GM13976 (cell line): ENCODE results near the gene ZNF181.

Experiments
- DNase-seq: peaks from one replicate; pipeline ENCODE4 v3.0.0; 2012; ENCODE audit warnings: low spot score
- CTCF ChIP-seq: IDR thresholded peaks from 2 replicates; pipeline ENCODE4 v1.5.1; 2012; ENCODE audit warnings: borderline replicate concordance, mild to moderate bottlenecking; ENCODE audit not compliant: insufficient read depth; ENCODE audit errors: extremely low read depth, missing control alignments, control extremely low read depth
- in situ Hi-C: fragments of 300-500 bp; cut with MboI; formaldehyde crosslinking; loops from one replicate; pipeline ENCODE4 v1.12.0; 2022; ENCODE audit warnings: low sequenced_read_pairs, mixed read lengths, inconsistent platforms; ENCODE audit not compliant: unreplicated experiment

Gene ZNF181

GRCh38 chr19:34707661-34708060, 26.4 kb upstream of the ZNF181 start:
- no peak for TF ChIP-seq CTCF
- in situ Hi-C loops: no loop called here
- DNase-seq: no peak

GRCh38 chr19:34711890-34712289, 22.2 kb upstream of the ZNF181 start:
- no peak for DNase-seq
- no peak for TF ChIP-seq CTCF
- in situ Hi-C loops: no loop called here

- TF ChIP-seq CTCF: peak; percentile 64
- in situ Hi-C loops: no loop called here
- DNase-seq: peak; percentile 54
These were observed 21.4 kb upstream of the ZNF181 start for GRCh38 chr19:34712395-34713261.

GRCh38 chr19:34713262-34713637, 20.8 kb upstream of the ZNF181 start:
- in situ Hi-C loops: no loop called here
- no peak for DNase-seq
- no peak for TF ChIP-seq CTCF

GRCh38 chr19:34715357-34715756, 18.7 kb upstream of the ZNF181 start:
- no peak for DNase-seq
- no peak for TF ChIP-seq CTCF
- in situ Hi-C loops: no loop called here

GRCh38 chr19:34722353-34722752, 11.7 kb upstream of the ZNF181 start:
- in situ Hi-C loops: no loop called here
- no peak for TF ChIP-seq CTCF
- no peak for DNase-seq
